Suprapubic skin (tissue), 4 donors: ENCODE results near the gene OR7G3. TPM values are rescaled to one million over a fixed set of nuclear protein-coding genes. Genes with fewer than 3 reads are reported as not detected.

Experiments
- DNase-seq, 2 donors: peaks; one replicate each; pipeline ENCODE4 v3.0.0-alpha.2; 2019; ENCODE audit warnings: low spot score in 2 of 2
- H3K27ac ChIP-seq: fragments of 200-600 bp; sonication (generic); one replicate; pipeline ENCODE4 v1.5.1; 2019
- H3K27me3 ChIP-seq: fragments of 200-600 bp; sonication (generic); one replicate; pipeline ENCODE4 v1.5.1; 2019
- H3K36me3 ChIP-seq: fragments of 200-600 bp; sonication (generic); one replicate; pipeline ENCODE4 v1.5.1; 2019
- H3K4me1 ChIP-seq: fragments of 200-600 bp; sonication (generic); one replicate; pipeline ENCODE4 v1.5.1; 2019
- H3K4me3 ChIP-seq: fragments of 200-600 bp; sonication (generic); one replicate; pipeline ENCODE4 v1.5.1; 2019; ENCODE audit warnings: mild to moderate bottlenecking
- H3K9me3 ChIP-seq: fragments of 200-600 bp; sonication (generic); one replicate; pipeline ENCODE4 v1.5.1; 2019
- CTCF ChIP-seq, 2 donors: fragments of 200-600 bp in 1 of 2; fragments of 450-650 bp in 1 of 2; sonication (generic) in 1 of 2; IDR thresholded peaks; one replicate each; pipeline ENCODE4 v1.5.1; 2016 to 2019; ENCODE audit warnings: antibody characterized with exemption in 2 of 2, mild to moderate bottlenecking in 1 of 2, moderate library complexity in 1 of 2
- EP300 ChIP-seq: sonication (generic); formaldehyde crosslinking; IDR thresholded peaks from one replicate; pipeline ENCODE4 v1.6.1; 2017; ENCODE audit warnings: antibody characterized with exemption
- POLR2A ChIP-seq, 2 donors: fragments of 450-650 bp; IDR thresholded peaks; one replicate each; pipeline ENCODE4 v1.6.1; 2017; ENCODE audit warnings: antibody characterized with exemption in 2 of 2, mild to moderate bottlenecking in 2 of 2, moderate library complexity in 2 of 2
- POLR2AphosphoS5 ChIP-seq, 3 donors: sonication (generic); formaldehyde crosslinking; IDR thresholded peaks; one replicate each; pipeline ENCODE4 v1.6.1; 2017; ENCODE audit warnings: antibody characterized with exemption in 3 of 3
- WGBS: methylation state at CpG from one replicate; pipeline ENCODE4 v1.1.5; 2018; 5-methylcytosine and 5-hydroxymethylcytosine counted together
- total RNA-seq, 4 donors: library from RNA; depleted of rRNA; stranded (reverse); fragments of >200 nt; gene quantifications; one replicate each; pipeline ENCODE4 v1.1.0, GENCODE V29; 2016

Gene OR7G3
- not detected for total RNA-seq

DNA sequence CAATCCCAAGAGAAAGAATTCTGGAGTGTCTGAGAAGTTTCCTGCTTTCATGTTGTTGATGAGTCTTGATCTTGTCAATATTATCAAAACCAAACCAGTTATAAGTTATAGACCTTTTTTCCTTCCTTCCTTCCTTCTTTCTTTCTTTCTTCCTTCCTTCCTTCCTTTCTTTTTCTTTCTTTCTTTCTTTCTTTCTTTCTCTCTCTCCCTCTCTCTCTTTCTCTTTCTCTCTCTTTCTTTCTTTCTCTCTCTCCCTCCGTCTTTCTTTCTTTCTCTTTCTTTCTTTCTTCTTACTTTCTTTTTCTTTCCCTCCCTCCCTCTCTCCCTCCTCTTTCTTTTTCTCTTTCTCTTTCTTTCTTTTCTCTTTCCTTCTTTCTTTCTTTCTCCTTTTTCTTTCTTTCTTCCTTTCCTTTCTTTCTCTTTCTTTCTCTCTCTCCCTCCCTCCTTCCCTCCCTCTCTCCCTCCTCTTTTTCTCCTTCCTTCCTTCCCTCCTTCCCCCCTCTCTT lies at the start of gene OR7G3:
Gene OR7G3, minus strand, starts transcription at position 51 of the 506 bp plus-strand sequence. Its CDS starts 0 bp downstream, at position 51.
- Histone ChIP-seq H3K27me3 (peaks cover 37% of the 10 kb centered on the region), H3K36me3 (no peaks in the 10 kb centered on the region), H3K9me3 (no peaks in the 10 kb centered on the region), H3K4me3 (no peak within 1 kb of the TSS), H3K27ac (no peak within 1 kb of the TSS), H3K4me1 (no peaks in the 10 kb centered on the region)
- DNase-seq = no peak
- TF ChIP-seq EP300 (no peak), POLR2AphosphoS5 (IDR thresholded peaks at IDR 0.05) (no peak), POLR2A (IDR thresholded peaks at IDR 0.05) (no peak), CTCF (IDR thresholded peaks at IDR 0.05) (no peak)
- WGBS = no CpG with 5 or more reads among the region's 1 CpG

DNA sequence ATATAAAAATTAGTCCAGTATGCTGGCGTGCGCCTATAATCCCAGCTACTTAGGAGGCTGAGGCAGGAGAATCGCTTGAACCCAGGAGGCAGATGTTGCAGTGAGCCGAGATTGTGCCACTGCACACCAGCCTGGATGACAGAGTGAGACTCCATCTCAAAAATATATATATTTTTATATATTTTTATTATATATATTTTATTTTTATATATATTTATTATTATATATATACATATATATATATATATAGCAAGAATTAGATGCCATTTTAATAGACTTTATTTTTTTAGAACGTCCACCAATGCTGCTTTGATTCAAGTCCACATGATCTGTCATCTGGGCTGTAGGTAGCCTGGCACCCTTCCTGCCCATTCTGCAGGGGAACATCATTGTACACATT lies 48.6 kb upstream of the OR7G3 start:
- Histone ChIP-seq H3K4me1 (no peaks in the 10 kb centered on the region), H3K27ac (no peak overlapping the region), H3K4me3 (no peak overlapping the region), H3K27me3 (no peaks in the 10 kb centered on the region), H3K9me3 (no peaks in the 10 kb centered on the region), H3K36me3 (no peaks in the 10 kb centered on the region)
- no peak for TF ChIP-seq CTCF (IDR thresholded peaks at IDR 0.05)
- no peak for TF ChIP-seq POLR2AphosphoS5 (IDR thresholded peaks at IDR 0.05)
- no peak for TF ChIP-seq EP300
- no peak for TF ChIP-seq POLR2A (IDR thresholded peaks at IDR 0.05)
- WGBS = 87% methylated on average over 5 of the region's 5 CpGs
- no peak for DNase-seq

DNA sequence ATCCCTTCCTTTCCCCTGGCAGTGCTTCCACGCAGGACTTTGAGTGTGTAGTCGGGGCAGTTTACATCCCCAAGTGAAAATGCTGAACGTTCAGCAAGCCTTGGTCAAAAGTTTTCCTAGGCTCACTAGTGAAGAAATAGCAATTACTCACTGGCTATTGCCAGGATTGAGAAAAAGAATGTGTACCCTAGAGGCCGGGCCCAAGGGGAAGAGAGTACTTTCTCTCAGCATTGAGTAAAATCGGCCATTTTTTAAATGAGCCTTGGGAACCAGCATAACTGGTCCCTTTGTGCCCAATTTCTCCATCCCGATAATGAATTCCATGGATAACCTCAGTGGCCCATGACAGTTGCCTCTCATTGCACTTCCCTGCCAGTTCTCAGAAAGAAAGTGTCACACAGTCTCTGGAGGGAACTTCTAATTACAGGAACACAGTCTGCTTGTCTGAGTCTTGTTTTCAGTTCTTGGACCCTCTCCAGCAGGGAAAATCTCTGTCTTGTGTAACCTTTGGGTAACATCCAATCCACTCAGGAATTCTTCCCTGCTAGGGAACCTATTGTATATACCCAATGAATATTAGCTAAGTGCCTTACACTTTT lies 44.7 kb upstream of the OR7G3 start:
- TF ChIP-seq CTCF (IDR thresholded peaks at IDR 0.05) = no peak
- TF ChIP-seq EP300 = no peak
- no peak for TF ChIP-seq POLR2A (IDR thresholded peaks at IDR 0.05)
- TF ChIP-seq POLR2AphosphoS5 (IDR thresholded peaks at IDR 0.05) = no peak
- Histone ChIP-seq H3K9me3 (no peaks in the 10 kb centered on the region), H3K4me3 (no peak overlapping the region), H3K27ac (no peak overlapping the region), H3K4me1 (no peaks in the 10 kb centered on the region), H3K36me3 (peaks cover 2% of the 10 kb centered on the region), H3K27me3 (no peaks in the 10 kb centered on the region)
- 63% methylated on average over 6 of the region's 6 CpGs for WGBS
- DNase-seq = no peak

DNA sequence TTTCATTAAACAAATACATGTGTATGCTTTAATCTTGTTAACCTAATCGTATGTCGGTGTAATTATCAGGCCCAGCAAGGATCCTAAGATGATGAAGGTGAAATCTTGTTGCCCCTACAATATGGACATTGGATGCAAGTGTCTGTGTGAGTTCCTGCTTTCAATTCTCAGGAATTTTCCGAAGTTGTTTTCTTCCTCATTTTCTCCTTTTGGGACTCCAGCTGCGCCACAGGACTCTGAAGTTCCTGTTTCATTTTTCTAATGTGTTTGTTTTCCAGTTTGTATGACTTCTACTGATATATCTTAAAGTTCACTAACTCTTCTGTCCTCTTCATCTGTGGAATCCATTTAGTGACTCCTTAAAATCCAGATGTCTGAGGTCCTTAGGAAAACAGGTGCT lies 40.1 kb upstream of the OR7G3 start:
- Histone ChIP-seq H3K27me3 (no peaks in the 10 kb centered on the region), H3K4me1 (no peaks in the 10 kb centered on the region), H3K27ac (no peak overlapping the region), H3K36me3 (peaks cover 45% of the 10 kb centered on the region), H3K9me3 (peaks cover 10% of the 10 kb centered on the region), H3K4me3 (no peak overlapping the region)
- WGBS = 84% methylated on average over 4 of the region's 4 CpGs
- TF ChIP-seq POLR2A (IDR thresholded peaks at IDR 0.05) (no peak), EP300 (no peak), CTCF (IDR thresholded peaks at IDR 0.05) (no peak), POLR2AphosphoS5 (IDR thresholded peaks at IDR 0.05) (no peak)
- DNase-seq = no peak

DNA sequence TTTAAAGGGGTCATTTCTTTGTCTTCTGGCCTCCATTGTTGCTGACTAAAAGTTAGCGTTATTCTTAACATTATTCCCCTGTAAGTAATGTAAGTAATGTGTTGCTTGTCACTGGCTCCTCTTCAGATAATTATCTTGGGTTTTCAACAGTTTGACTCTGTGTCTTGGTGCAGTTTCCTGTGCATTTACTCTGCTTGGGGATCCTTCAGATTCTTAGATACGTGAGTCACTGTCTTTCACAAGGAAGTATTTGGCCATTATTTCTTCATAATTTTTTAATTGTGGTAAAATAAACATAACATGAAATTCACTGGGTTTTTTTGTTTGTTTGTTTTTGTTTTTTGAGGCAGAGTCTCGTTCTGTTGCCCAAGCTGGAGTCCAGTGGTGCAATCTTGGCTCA lies 38.5 kb upstream of the OR7G3 start:
- no peak for TF ChIP-seq POLR2AphosphoS5 (IDR thresholded peaks at IDR 0.05)
- no peak for TF ChIP-seq EP300
- TF ChIP-seq POLR2A (IDR thresholded peaks at IDR 0.05) = no peak
- TF ChIP-seq CTCF (IDR thresholded peaks at IDR 0.05) = no peak
- Histone ChIP-seq H3K27ac (no peak overlapping the region), H3K27me3 (no peaks in the 10 kb centered on the region), H3K36me3 (peaks cover 61% of the 10 kb centered on the region), H3K4me3 (no peak overlapping the region), H3K9me3 (peaks cover 25% of the 10 kb centered on the region), H3K4me1 (no peaks in the 10 kb centered on the region)
- DNase-seq = no peak
- WGBS = 88% methylated on average over 3 of the region's 3 CpGs
